Adrenal gland (tissue), 12 donors: ENCODE measurements around the gene TXNRD2. TPM values are rescaled to one million over a fixed set of nuclear protein-coding genes. Genes with fewer than 3 reads are reported as not detected.

ENCODE experiments used
- DNase-seq, 7 donors: peaks; one replicate each; pipeline ENCODE4 v3.0.0-alpha.2; 2019 to 2020
- H3K27ac ChIP-seq, 5 donors: fragments of 200-600 bp; sonication (generic) in 4 of 5; 1 replicate in 3 of 5; 2 replicates in 2 of 5; pipeline versions ENCODE4 v1.5.1 to v1.8.0; 2016 to 2020; ENCODE audit warnings: mild to moderate bottlenecking in 1 of 5
- H3K27me3 ChIP-seq: fragments of 200-600 bp; 2 replicates; pipeline ENCODE4 v1.8.0; 2021
- H3K36me3 ChIP-seq, 2 donors: fragments of 200-600 bp; replicated peaks in 1 of 2; 1 replicate in 1 of 2; 2 replicates in 1 of 2; pipeline versions ENCODE4 v1.5.1 to v1.8.0; 2018 to 2022
- H3K4me1 ChIP-seq, 2 donors: fragments of 200-600 bp; replicated peaks in 1 of 2; 1 replicate in 1 of 2; 2 replicates in 1 of 2; pipeline versions ENCODE4 v1.5.1 to v1.8.0; 2018 to 2021
- H3K4me3 ChIP-seq, 4 donors: fragments of 200-600 bp; sonication (generic) in 3 of 4; one replicate each; pipeline ENCODE4 v1.5.1; 2016 to 2018
- H3K9me3 ChIP-seq, 3 donors: fragments of 200-600 bp; sonication (generic) in 1 of 3; replicated peaks in 1 of 3; 1 replicate in 2 of 3; 2 replicates in 1 of 3; pipeline versions ENCODE4 v1.5.1 to v1.8.0; 2016 to 2021
- POLR2A ChIP-seq, 2 donors: fragments of 450-650 bp; IDR thresholded peaks; one replicate each; pipeline ENCODE4 v1.6.1; 2017; ENCODE audit warnings: antibody characterized with exemption in 2 of 2, mild to moderate bottlenecking in 2 of 2, moderate library complexity in 1 of 2
- WGBS, 4 donors: extraction: QIAGEN DNeasy Blood & Tissue Kit in 2 of 4; methylation state at CpG; one replicate each; pipeline versions ENCODE4 v1.1.5 to v1.1.7; 2013 to 2017; 5-methylcytosine and 5-hydroxymethylcytosine counted together
- intact Hi-C, 2 donors: fragments of 100-400 bp; cut with DNase I; formaldehyde crosslinking; loops; one replicate each; pipeline versions ENCODE4 v1.14.1 to v1.15.0; 2022 to 2023
- polyA plus RNA-seq, 3 donors: library from polyadenylated mRNA; stranded (reverse); fragments of 200-250 nt in 2 of 3; fragments of 350-450 nt in 1 of 3; fragmentation: Illumina TruSeq in 1 of 3; extraction: RNeasy Lipid Tissue Mini Kit (QIAGEN cat#74804) in 1 of 3; gene quantifications; one replicate each; pipeline ENCODE4 v1.2.3, GENCODE V29; 2013 to 2014
- total RNA-seq, 9 donors: library from RNA; depleted of rRNA in 4 of 9; stranded (reverse); fragments of >200 nt in 4 of 9; fragments of 120-200 nt in 1 of 9; fragmentation: NEBNext Ultra II Directional in 1 of 9; extraction: Animal tissue kit (Norgen Biotek cat#: 25700) in 1 of 9; gene quantifications; one replicate each; pipeline versions ENCODE4 v1.1.0 to v1.2.4, GENCODE V29; 2013 to 2023
- TF ChIP-seq, protein P1 (sequence below), 6 experiments: fragments of 450-650 bp in 4 of 6; fragments of 200-600 bp in 2 of 6; sonication (generic) in 1 of 6; IDR thresholded peaks; 1 replicate in 5 of 6; 2 replicates in 1 of 6; pipeline versions ENCODE4 v1.5.1 to v1.8.0; 2016 to 2021; ENCODE audit warnings: antibody characterized with exemption in 6 of 6, mild to moderate bottlenecking in 2 of 6, moderate library complexity in 1 of 6
- donor health status: healthy with polysubstance abuse.
- donor health status: Bipolar disorder and iron deficiency.
- donor health status: DM: yes; HTN: yes; CAD: no.
- donor health status: DM: no; HTN: no; CAD: no.
- donor health status: DM: no; HTN: no; CAD: no.
- donor health status: DM: yes; HTN: yes; CAD: no.

Gene TXNRD2
- total and polyA plus RNA-seq, 12 donors, result 39.6 to 171 (median 59.5) TPM

DNA sequence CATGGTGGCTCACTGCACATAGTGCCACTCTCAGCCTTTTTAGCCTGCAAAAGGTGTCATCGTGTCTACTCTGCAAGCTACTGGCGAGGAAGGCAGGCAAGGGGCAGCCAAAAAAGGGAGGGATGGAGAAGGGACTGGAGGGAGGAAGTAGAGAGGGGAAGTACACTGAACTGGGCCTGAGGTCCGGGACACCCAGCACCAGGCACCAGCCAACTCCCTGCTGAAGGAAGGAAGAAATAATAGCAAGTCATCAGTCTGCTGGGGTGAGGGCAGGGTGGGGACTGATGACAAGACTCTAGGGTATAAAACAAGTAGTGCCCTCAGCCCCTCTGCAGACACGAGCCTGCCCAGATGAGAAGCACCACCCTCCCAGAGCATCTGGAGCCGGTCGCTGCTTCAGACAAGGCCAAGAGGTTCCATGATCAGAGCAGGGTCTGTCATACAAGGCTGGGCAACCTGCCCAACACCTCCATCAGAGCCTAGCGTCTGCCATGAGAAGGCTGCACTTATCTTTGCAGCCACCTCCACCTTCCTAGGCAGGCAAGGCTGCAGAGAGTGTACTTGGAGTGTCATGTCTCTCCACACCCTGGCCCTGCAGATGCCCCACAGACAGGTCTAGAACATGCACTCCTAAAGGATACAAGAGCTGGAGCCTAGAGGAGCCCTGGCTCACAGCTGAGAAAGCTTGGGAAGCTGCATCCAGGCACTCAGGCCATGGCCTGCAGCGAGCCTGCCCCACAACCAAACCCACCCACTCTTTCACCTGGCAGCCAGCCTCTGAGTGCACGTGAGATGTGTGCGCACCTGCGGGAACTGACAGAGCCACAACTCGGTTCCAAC is 9.0 kb downstream of the TXNRD2 start:
- intact Hi-C loops, result no loop called here
- Histone ChIP-seq H3K9me3 (no peaks in the 10 kb centered on the region), H3K4me1 (no peaks in the 10 kb centered on the region), H3K36me3 (no peaks in the 10 kb centered on the region), H3K27ac (peak overlapping the region in 1 of 5 donors; percentile 14), H3K27me3 (no peaks in the 10 kb centered on the region), H3K4me3 (no peak overlapping the region)
- WGBS, 4 donors, result 53 to 80% (median 66%) methylated on average over 7 to 12 of the region's 12 CpGs
- peak in 4 of 7 donors; percentile 29 to 69 (median 36) for DNase-seq
- TF ChIP-seq POLR2A (IDR thresholded peaks at IDR 0.05), result no peak
- TF ChIP-seq, protein P1, sequence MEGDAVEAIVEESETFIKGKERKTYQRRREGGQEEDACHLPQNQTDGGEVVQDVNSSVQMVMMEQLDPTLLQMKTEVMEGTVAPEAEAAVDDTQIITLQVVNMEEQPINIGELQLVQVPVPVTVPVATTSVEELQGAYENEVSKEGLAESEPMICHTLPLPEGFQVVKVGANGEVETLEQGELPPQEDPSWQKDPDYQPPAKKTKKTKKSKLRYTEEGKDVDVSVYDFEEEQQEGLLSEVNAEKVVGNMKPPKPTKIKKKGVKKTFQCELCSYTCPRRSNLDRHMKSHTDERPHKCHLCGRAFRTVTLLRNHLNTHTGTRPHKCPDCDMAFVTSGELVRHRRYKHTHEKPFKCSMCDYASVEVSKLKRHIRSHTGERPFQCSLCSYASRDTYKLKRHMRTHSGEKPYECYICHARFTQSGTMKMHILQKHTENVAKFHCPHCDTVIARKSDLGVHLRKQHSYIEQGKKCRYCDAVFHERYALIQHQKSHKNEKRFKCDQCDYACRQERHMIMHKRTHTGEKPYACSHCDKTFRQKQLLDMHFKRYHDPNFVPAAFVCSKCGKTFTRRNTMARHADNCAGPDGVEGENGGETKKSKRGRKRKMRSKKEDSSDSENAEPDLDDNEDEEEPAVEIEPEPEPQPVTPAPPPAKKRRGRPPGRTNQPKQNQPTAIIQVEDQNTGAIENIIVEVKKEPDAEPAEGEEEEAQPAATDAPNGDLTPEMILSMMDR (IDR thresholded peaks at IDR 0.05), result no peak

GRCh38 chr22:19931514-19931913 is 10.1 kb downstream of the TXNRD2 start:
- intact Hi-C loops, result no loop called here
- Histone ChIP-seq H3K27ac (no peak overlapping the region), H3K27me3 (no peaks in the 10 kb centered on the region), H3K9me3 (no peaks in the 10 kb centered on the region), H3K4me1 (no peaks in the 10 kb centered on the region), H3K4me3 (no peak overlapping the region), H3K36me3 (no peaks in the 10 kb centered on the region)
- no peak for DNase-seq
- no peak for TF ChIP-seq POLR2A (IDR thresholded peaks at IDR 0.05)
- TF ChIP-seq, protein P1 (IDR thresholded peaks at IDR 0.05), result no peak
- 96 to 97% (median 97%) methylated on average over 8 of the region's 8 CpGs for WGBS, 4 donors

DNA sequence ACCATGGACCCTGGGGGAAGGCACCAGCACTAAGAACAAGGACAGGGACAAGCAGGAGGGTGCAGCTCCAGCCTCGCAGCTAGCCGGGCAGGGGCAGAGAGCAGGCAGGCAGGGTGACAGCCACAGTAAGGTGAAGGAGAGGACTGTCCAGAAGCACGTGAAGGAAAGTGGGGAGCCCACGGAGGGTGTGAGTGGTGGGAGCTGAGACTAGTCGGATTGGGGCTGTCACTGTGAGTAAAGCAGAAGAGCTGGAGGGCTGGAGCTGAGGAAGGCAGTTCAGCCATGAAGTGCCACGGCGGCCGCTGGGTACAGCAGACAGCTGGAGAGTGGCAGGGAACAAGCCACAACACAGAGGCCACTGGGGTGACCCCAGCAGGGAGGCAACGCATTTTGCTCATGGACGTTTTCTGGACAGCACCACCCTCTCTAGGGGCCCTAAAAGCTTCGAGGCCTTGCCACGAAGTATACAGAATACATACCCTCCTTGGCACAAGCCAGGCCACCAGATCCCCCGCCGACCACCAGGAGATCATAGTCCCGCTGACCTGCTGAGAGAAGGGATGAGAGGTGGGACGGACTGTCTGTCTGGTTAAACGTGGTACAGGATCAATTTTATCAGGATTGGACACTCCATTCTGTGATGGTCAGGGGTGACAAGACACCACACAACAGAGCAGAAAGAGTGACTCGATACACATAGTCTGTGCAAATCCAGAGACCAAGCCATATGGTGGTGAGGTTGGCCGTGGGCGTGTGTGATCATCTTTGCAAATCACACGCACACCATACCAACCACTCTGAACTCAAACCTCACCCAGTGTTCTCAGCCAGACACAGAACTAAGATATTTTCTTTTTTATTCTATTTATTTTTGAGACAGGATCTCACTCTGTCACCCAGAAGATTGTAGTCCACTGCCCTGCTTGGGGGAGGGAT is 10.8 kb downstream of the TXNRD2 start:
- H3K9me3 ChIP-seq, result no peaks in the 10 kb centered on the region
- no peaks in the 10 kb centered on the region for H3K4me1 ChIP-seq
- H3K27ac ChIP-seq, result no peak overlapping the region
- 93 to 94% (median 94%) methylated on average over 20 to 21 of the region's 21 CpGs for WGBS, 4 donors
- H3K27me3 ChIP-seq, result no peaks in the 10 kb centered on the region
- H3K36me3 ChIP-seq, result no peaks in the 10 kb centered on the region
- intact Hi-C loops, result no loop called here
- TF ChIP-seq, protein P1 (IDR thresholded peaks at IDR 0.05), result no peak
- TF ChIP-seq POLR2A (IDR thresholded peaks at IDR 0.05), result no peak
- H3K4me3 ChIP-seq, result no peak overlapping the region
- DNase-seq, result no peak
